ENCODE data around the gene CSDE1.
"Not testable (repeated sequence)": the region's sequence is repeated elsewhere in the genome, so short reads cannot be mapped to it uniquely, and the experiment has no call there.

The CSDE1 gene

GRCh38 chr1:114756949-114757454 is 782 bp downstream of the CSDE1 start:
- H3K27ac ChIP-seq = peak overlapping the region; percentile 91
- DNase-seq (ENCODE audit: low spot score) = peak; percentile 62
- no peak for TF ChIP-seq CTCF (conservative IDR thresholded peaks at IDR 0.05; ENCODE audit: low read depth)
- CTCF ChIA-PET = no interaction called here
- POLR2A ChIA-PET (ENCODE audit: low non-redundant PET) = interaction anchor here (1.0 kb wide), 1 partner anchor 42 kb away, joined by 4 read pairs; no protein-coding TSS in a partner anchor

- ChIA-PET POLR2A (ENCODE audit: low non-redundant PET) (no interaction called here), CTCF (no interaction called here)
- TF ChIP-seq CTCF (conservative IDR thresholded peaks at IDR 0.05; ENCODE audit: low read depth) = no peak
- peak overlapping the region; percentile 91 for H3K27ac ChIP-seq
- DNase-seq (ENCODE audit: low spot score) = peak; percentile 21
Observed at GRCh38 chr1:114756009-114756892, 1.5 kb downstream of the CSDE1 start.

GRCh38 chr1:114755006-114755931 is 2.5 kb downstream of the CSDE1 start:
- no peak for TF ChIP-seq CTCF (conservative IDR thresholded peaks at IDR 0.05; ENCODE audit: low read depth)
- DNase-seq (ENCODE audit: low spot score) = no peak
- H3K27ac ChIP-seq = no peak overlapping the region
- ChIA-PET CTCF (no interaction called here), POLR2A (ENCODE audit: low non-redundant PET) (no interaction called here)

- H3K27ac ChIP-seq; CTCF ChIA-PET; POLR2A ChIA-PET (ENCODE audit: low non-redundant PET); DNase-seq (ENCODE audit: low spot score): not testable (repeated sequence)
Observed at GRCh38 chr1:114753702-114754101, 4.1 kb downstream of the CSDE1 start.

DNA sequence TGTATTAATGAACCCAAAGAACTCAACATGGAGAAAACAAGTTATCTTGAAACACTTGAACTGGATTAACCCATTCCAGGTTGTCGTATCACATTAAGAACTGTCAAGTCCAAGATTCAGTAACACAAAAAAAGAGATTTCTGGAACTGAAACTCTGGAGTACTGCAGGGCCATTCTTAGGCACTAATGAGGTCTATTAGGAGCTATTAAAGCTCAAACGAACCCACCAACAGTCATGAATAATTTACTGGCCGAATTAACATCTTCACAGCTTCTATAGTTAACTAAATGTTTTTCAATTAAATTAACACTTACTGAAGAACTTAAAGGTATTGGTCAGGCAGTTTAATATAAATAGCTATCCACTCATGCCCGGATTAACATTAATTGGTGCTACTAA is 4.6 kb downstream of the CSDE1 start:
- DNase-seq (ENCODE audit: low spot score) = no peak
- TF ChIP-seq CTCF (conservative IDR thresholded peaks at IDR 0.05; ENCODE audit: low read depth) = no peak
- CTCF ChIA-PET = interaction anchor here (0.6 kb wide), 1 partner anchor 9 kb away, joined by 3 read pairs; no protein-coding TSS in a partner anchor
- H3K27ac ChIP-seq = no peak overlapping the region
- POLR2A ChIA-PET (ENCODE audit: low non-redundant PET) = no interaction called here

- H3K27ac ChIP-seq = no peak overlapping the region
- TF ChIP-seq CTCF (conservative IDR thresholded peaks at IDR 0.05; ENCODE audit: low read depth) = no peak
- ChIA-PET POLR2A (ENCODE audit: low non-redundant PET) (no interaction called here), CTCF (no interaction called here)
- DNase-seq (ENCODE audit: low spot score) = no peak
Observed at GRCh38 chr1:114750780-114751179, 7.0 kb downstream of the CSDE1 start.
